ENCODE measurements around the gene SHC2.

DNA sequence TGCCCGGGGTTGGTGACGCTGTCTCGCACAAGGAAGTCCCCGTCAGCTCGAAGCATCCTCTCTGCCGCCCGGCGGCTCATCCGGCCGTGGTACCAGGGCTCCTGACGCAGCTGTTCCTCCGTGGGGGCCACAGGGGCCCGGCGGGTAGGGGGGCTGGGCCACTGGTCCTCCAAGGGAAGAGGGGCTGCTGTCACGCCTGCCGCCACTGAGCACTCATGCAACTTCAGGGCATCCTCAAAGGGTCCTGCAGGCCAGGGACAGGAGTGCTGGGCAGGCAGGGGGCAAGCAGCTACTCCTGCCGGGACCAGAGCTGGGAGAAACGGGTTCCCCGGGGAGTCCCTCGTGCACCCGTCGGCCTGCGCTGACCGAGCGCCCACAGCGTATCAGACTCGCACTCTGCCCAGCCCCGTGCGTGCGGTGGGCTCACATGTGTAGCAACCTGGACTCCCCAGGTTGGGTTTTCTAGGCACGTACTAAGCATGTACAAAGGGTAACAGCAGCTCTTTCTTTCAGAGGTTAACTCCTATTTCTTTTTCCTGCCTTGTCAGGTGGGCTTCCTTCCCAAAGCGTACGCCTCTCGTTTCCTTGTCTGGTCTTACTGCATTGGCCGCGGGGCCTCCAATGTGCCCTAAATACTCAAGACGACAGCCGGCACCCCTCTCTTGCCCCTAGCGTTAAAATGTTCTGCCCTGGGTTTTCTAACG is 38.5 kb downstream of the SHC2 start:
- TF ChIP-seq STAT1 (IDR thresholded peaks at IDR 0.05; ENCODE audit: unreplicated experiment) (no peak), NANOG (IDR thresholded peaks at IDR 0.05; ENCODE audit: borderline replicate concordance) (no peak), EZH2phosphoT487 (IDR thresholded peaks at IDR 0.05; ENCODE audit: unreplicated experiment) (no peak), EZH2 (IDR thresholded peaks at IDR 0.05; ENCODE audit: low read depth, unreplicated experiment) (no peak), CREB1 (CRISPR knock-in tag; IDR thresholded peaks at IDR 0.05; ENCODE audit: low read depth) (no peak)
- TF ChIP-seq, protein P1, sequence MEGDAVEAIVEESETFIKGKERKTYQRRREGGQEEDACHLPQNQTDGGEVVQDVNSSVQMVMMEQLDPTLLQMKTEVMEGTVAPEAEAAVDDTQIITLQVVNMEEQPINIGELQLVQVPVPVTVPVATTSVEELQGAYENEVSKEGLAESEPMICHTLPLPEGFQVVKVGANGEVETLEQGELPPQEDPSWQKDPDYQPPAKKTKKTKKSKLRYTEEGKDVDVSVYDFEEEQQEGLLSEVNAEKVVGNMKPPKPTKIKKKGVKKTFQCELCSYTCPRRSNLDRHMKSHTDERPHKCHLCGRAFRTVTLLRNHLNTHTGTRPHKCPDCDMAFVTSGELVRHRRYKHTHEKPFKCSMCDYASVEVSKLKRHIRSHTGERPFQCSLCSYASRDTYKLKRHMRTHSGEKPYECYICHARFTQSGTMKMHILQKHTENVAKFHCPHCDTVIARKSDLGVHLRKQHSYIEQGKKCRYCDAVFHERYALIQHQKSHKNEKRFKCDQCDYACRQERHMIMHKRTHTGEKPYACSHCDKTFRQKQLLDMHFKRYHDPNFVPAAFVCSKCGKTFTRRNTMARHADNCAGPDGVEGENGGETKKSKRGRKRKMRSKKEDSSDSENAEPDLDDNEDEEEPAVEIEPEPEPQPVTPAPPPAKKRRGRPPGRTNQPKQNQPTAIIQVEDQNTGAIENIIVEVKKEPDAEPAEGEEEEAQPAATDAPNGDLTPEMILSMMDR (conservative IDR thresholded peaks at IDR 0.05; ENCODE audit: low read depth in 2 of 2): no peak
- TF ChIP-seq, protein P2, sequence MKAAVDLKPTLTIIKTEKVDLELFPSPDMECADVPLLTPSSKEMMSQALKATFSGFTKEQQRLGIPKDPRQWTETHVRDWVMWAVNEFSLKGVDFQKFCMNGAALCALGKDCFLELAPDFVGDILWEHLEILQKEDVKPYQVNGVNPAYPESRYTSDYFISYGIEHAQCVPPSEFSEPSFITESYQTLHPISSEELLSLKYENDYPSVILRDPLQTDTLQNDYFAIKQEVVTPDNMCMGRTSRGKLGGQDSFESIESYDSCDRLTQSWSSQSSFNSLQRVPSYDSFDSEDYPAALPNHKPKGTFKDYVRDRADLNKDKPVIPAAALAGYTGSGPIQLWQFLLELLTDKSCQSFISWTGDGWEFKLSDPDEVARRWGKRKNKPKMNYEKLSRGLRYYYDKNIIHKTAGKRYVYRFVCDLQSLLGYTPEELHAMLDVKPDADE (IDR thresholded peaks at IDR 0.05): no peak
- TF ChIP-seq, protein P3, sequence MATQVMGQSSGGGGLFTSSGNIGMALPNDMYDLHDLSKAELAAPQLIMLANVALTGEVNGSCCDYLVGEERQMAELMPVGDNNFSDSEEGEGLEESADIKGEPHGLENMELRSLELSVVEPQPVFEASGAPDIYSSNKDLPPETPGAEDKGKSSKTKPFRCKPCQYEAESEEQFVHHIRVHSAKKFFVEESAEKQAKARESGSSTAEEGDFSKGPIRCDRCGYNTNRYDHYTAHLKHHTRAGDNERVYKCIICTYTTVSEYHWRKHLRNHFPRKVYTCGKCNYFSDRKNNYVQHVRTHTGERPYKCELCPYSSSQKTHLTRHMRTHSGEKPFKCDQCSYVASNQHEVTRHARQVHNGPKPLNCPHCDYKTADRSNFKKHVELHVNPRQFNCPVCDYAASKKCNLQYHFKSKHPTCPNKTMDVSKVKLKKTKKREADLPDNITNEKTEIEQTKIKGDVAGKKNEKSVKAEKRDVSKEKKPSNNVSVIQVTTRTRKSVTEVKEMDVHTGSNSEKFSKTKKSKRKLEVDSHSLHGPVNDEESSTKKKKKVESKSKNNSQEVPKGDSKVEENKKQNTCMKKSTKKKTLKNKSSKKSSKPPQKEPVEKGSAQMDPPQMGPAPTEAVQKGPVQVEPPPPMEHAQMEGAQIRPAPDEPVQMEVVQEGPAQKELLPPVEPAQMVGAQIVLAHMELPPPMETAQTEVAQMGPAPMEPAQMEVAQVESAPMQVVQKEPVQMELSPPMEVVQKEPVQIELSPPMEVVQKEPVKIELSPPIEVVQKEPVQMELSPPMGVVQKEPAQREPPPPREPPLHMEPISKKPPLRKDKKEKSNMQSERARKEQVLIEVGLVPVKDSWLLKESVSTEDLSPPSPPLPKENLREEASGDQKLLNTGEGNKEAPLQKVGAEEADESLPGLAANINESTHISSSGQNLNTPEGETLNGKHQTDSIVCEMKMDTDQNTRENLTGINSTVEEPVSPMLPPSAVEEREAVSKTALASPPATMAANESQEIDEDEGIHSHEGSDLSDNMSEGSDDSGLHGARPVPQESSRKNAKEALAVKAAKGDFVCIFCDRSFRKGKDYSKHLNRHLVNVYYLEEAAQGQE (IDR thresholded peaks at IDR 0.05; ENCODE audit: unreplicated experiment): no peak

All from GM23338 (cell line).